HG03095 (cell line): Measurements from ENCODE around the gene ST7.

ENCODE experiments used
- ATAC-seq: cut with Tn5 transposase; IDR thresholded peaks from one replicate; pipeline ENCODE4 v1.9.1; 2021; ENCODE audit warnings: moderate library complexity; ENCODE audit not compliant: unreplicated experiment

The ST7 gene

DNA sequence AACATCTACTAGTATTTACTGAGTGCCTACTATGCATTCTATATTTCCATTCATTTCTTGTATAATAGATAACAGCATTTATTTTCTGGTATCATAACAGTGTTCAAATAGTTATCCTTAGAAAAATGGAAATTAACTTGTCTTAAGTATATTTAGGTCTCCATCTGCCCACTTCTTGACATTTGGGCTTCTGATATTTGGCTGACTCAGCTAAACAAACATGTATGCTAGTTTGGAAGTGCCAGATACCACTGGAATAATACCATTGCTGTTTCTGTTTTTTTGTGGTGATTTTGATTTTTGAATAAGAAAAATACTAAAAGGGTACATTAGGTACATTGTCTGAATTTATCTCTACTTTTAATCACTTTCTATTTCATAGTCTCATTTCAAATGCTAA, 169.2 kb downstream of the ST7 start:
- ATAC-seq = no peak

DNA sequence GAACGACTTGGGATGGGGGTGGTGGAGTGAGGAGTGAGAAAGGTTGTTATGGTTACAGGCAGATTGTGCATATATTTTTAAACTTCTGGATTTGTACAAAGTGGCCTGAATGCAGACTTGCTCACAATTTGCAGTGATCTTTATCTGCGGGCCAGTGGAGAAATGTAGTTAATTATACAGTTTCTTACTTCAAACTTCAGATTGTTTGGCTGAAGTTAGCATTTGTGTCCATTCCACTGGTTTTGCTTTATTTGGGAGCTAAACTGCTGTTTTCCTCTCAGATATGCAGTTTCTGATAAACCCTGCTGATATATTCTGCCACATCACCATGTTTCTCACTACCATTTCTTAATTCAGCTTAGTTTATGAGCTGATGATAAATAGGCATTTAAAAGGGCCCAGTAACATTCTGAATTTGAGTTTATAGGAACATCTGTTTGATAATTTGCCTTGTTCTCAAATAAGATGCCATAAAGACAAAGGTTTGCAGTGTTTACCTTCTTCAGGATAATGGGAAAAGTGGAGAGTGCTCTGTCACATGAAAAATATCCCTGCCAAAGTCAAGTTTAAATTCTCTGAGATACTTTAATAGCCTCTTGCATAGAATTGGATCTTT, 170.1 kb downstream of the ST7 start:
- no peak for ATAC-seq

DNA sequence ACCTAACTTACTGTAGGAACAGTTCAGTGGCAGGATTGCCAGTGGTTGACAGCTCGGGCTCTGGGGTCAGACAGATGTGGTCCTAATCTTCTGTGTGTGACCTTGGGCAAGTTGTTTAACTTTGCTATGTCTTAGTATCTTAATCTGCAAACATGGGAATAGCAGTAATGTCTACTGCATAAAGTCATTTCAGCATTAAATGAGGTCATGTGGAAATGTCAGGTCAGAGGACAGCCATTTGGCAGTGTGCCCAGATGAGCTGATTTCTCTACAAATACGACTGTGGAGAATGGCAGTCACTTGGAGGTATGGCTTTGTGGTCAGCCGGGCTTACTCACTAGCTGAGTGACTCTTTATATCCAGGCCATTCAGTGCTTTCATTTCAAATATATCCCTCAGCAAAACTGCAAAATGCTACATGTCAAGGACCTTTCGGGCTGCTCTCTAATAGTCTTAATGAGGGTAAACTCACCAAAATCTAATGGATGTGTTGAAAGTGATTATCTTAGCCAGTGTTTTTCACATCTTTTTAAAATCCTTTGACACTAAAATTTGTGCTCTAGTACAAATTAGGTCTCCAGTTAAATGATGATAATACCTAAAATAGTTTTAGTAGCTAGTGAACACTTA, 171.4 kb downstream of the ST7 start:
- ATAC-seq = no peak

- ATAC-seq = no peak
Measured at GRCh38 chr7:117126676-117127075, 173.4 kb downstream of the ST7 start.

DNA sequence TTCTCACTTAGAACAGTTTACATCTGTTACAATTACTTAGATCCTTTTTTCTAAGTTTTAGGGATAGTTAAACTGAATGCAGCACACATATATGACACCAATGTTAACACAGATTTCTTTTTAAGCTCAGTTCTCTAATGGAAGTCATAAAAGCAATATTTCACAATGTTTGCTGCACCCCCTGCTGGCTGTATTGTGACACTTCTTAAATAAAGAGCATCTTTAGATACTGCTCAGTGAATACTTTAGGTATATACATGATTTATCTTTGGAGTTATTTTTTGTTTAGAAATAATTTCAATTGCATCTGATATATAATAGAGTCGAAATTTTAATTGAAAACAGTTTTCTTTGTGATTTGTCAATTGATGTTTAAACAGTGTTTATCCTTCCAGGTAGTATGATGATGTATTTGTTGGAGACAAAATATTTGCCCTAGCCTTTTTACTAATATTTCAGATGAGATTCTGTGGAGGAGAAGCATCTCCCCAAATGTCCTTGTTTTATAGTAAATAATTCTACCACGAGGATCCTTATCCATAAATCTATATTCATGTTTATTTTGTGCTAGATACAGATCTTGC, 174.4 kb downstream of the ST7 start:
- ATAC-seq = peak; percentile 55

GRCh38 chr7:117129521-117129955, 176.2 kb downstream of the ST7 start:
- ATAC-seq = no peak

DNA sequence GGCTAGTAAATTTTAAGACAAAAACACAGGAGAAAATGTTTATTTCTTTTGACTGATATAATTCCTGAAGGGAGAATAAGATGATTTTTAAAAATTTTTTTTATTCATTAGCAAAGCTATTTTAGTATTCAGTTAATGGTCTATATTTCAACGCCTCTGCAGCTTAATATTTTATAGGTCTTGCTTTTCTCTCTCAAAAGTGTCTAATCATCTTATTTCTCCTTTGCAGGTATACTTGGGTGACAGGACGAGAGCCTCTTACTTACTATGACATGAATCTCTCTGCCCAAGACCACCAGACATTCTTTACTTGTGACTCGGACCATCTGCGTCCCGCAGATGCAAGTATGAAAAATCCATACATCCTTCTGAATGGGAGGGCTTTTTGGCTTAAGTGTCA, 177.0 kb downstream of the ST7 start:
- no peak for ATAC-seq

DNA sequence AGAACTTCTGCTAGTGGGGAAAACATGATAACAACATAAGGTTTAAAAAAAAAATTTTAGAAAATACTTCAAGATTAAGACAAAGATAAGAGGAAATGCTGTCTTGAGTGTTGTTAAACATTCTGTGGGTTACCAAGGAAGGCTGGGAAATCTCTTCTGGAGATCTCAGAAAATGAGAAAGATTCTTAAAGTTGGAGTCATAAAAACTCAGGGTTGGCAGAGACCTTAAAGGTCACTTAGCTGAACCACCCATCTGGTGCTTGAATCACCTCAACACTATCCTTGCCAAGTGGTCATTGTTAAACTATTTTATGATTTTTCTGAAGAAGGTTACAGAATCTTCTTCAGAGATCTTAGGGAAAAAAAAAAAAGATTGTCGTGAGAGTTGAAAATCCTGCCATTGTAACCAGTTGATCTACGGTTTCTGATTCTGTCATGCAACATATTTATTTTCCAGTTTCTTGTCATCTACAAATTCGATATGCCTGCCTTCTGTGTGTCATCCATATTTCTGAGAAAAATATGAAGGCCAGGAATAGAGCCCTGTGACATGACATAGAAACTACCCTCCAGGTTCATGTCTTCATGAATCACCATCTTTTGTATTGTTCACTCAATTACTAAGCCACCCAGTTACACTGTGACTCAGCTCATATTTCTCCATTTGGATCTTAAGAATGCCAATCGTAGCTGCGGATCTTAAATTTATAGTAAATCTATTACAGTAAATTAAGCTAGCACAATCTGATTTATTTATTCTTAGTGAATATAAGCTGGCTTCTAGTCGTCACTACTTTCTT, 179.2 kb downstream of the ST7 start:
- no peak for ATAC-seq

DNA sequence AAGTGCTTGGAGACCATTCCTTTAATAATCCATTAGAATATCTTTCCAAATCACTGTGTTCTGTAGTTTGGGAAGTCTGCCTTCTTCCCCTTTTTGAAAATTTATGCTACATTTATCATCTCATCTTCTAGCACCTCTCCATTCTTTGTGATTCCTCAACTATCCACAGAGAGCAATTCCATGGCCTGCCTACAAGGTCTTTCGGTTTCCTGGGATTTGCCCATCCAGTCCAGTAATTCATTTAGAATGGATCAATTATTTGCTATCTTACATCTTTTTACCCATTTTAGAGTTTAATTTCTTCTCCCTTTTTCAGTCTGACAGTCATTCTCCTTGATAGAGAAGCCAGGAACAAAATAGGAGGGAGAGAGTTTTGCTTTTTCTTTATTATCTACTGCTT, 179.8 kb downstream of the ST7 start:
- no peak for ATAC-seq

- ATAC-seq = no peak
Measured at GRCh38 chr7:117134411-117134810, 181.1 kb downstream of the ST7 start.

DNA sequence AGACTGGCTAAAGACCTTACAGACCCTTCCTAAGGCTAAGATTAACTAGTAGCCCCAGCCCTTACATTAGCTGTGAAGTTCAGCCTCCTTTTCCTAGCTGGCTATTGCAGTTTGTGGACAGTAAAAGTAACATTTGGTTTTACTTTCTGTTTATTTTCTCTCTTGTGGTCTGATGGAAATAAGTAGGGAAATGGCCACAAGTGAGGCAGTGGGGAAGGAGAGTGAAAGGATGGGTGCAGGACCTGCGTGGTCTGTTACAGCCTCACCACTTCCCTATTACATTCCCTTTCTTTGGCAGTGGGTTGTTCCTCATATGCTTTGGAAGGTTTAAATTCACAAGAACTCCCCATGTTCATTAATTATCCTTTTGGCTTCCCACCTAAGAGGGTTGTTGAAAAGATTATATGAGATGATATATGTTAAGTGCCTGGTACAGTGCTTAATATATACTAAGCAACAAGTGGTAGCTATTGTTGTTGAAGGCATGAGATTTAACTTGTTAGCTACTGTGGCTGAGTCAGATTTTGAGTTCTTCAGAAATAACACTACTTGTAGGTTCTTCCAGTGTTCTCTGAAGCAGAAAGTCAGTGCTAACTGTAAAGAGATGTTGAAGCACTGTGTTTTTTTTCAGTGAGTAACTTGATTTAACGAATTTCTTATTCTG, 181.7 kb downstream of the ST7 start:
- ATAC-seq = no peak

DNA sequence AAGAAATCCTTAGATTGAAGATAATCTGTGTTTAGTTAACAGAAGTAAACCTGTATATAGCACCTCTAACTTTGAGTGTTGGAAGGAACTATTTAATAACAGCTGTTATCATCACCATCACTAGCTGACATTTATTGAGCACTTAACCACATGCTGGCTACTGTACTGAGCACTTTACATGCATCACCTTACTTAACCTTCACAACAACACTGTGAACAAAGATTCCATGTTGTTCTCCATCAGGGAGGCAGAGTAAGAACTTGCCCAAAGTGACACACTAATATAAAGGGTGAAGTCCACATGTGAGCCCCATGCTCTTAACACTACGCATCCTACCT, 182.2 kb downstream of the ST7 start:
- no peak for ATAC-seq

DNA sequence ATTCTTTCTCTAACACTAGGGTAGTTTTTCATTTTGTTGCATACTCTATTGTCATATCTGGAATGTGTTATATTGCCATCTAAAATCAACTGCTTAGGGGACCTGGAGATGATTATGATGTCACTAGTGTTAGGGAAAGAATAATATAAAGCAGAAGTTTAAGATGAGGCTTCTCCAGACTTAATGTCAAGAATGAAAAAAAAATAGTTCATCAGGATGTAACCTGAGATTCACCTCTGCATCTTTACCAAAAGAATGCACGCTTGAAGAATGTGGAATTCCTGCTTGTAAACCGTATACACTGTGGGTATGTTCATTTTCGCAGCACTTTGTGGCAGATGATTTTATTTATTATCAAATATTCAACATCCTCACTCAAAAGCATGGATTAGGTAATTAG, 184.6 kb downstream of the ST7 start:
- no peak for ATAC-seq

DNA sequence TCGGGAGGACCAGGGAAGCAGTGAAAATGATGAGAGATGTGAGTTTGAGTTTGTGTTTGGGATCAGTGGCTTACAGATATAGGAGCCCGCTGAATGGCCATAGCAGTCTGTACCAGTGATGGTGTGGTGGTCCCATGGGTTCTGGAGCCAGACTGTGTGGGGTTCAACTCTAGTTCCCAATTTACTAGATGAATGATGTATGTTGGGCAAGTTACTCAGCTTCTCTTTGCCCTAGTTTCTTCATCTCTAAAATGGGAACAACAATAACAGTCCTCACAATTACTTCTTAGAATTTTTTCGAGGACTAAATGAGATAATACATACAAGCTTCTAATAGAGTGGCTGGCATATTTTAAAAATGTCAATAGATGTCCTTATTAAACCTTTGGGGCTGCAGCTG, 185.2 kb downstream of the ST7 start:
- ATAC-seq = no peak

DNA sequence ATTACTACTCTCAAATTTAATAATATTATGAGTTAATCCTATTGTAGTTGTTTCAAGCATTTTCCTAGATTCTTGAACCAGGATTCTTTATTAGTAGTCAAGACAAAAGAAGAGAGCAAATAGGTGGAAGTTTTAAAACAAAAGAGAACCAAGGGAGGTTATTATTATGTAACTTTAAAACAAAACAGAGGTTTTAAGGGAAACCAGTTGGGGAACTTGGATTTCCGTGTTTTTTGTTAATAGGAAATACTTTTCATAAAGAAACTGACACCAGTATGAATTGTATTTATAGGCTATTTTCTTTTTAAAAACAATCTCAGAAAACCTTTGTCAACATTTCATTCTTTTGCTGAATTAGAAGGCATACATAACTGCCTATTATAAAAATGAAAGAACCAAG, 185.7 kb downstream of the ST7 start:
- ATAC-seq = no peak

DNA sequence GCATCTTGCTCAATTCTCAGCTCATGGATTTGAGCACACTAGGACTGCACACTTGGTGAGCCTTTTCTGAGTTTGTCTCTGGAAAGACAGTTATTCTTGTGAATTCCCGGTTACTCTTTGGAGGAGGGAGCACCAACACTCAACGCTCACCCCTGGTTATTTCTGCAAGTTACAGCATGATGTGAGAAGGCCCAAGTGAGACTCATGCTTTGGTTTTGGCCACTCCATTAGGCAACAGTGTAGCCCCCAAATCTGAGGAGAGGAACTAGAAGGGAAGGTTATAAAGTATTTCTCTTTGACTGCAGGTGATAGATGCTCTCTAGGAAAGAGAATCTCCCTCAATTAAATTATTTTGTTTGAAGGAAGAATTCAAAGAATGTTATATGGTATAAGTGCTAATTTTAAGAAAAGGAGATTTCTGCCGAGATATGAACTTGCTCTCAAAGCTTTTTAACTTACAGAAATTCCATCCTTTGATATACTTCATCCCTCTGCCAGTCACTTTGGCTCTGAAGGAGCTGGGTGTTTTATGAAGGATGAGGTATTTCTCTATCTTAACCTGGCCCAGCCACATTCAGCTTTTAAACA, 186.2 kb downstream of the ST7 start:
- no peak for ATAC-seq

DNA sequence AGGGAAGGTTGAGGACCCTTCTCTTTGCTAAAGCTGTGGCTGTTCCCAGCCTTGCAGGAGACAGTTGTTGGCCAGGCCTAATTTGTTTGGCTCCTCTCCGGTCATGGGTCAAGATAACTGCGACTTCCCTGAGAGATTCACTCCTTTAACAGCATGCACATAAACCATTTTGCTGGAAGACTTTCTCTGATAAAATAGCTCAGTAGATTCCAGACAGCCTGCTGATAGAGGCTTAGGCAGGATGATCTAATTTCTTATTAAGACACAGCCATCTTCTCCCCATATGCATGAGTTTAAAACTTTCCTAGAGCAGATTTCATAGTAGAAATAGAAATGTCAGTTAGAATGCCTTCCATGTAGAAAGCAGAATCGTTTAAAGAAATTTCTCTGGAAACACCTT, 187.6 kb downstream of the ST7 start:
- no peak for ATAC-seq

- ATAC-seq = no peak
Measured at GRCh38 chr7:117143066-117143465, 189.8 kb downstream of the ST7 start.

GRCh38 chr7:117143580-117143979, 190.3 kb downstream of the ST7 start:
- no peak for ATAC-seq

GRCh38 chr7:117145333-117145732, 192.0 kb downstream of the ST7 start:
- ATAC-seq = no peak

DNA sequence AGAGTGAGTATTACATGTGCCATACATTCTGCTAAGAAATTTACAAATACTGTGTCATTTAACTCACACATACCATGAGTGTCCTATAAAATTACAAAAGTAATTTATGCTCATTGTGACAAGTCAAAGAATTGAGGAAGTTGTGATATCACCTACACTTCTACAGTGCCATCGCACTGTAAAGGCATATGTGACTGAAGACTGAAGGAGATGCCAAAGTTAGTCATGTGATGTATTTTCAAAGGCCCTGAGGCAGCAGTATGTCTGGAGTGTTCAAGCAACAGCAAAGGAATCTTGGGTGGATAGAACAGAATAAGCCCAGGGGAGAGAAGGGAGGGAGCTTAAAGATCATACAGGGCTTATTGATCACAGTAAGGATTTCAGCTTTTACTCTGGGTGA, 192.8 kb downstream of the ST7 start:
- ATAC-seq = no peak
